Fibroblast of gingiva (primary cell): ENCODE results near the gene GNPDA2.

Source experiments
- DNase-seq: peaks from one replicate; pipeline ENCODE4 v3.0.0-alpha.2; 2011; ENCODE audit warnings: low read depth

Gene GNPDA2

GRCh38 chr4:44678094-44679041 is 48.0 kb downstream of the GNPDA2 start, which contains the start of gene GUF1:
Gene GUF1, plus strand, starts transcription at chr4:44678420. Its CDS starts 203 bp downstream, at chr4:44678623.
- DNase-seq, result peak; percentile 87

- no peak for DNase-seq
Observed at GRCh38 chr4:44675366-44675765, 51.0 kb downstream of the GNPDA2 start.

- DNase-seq, result no peak
Observed at GRCh38 chr4:44674471-44674870, 51.9 kb downstream of the GNPDA2 start.

GRCh38 chr4:44671636-44672035 is 54.7 kb downstream of the GNPDA2 start:
- DNase-seq, result no peak

GRCh38 chr4:44670506-44671199 is 55.7 kb downstream of the GNPDA2 start:
- DNase-seq, result no peak

- DNase-seq, result no peak
Observed at GRCh38 chr4:44668526-44668925, 57.8 kb downstream of the GNPDA2 start.

- no peak for DNase-seq
Observed at GRCh38 chr4:44663539-44664263, 62.7 kb downstream of the GNPDA2 start.

- DNase-seq, result no peak
Observed at GRCh38 chr4:44662623-44663005, 63.7 kb downstream of the GNPDA2 start.

- DNase-seq, result no peak
Observed at GRCh38 chr4:44661940-44662622, 64.3 kb downstream of the GNPDA2 start.

GRCh38 chr4:44660396-44660795 is 66.0 kb downstream of the GNPDA2 start:
- DNase-seq, result no peak

GRCh38 chr4:44652002-44652401 is 74.4 kb downstream of the GNPDA2 start:
- no peak for DNase-seq
